D341Med (cell line): ENCODE data around the gene ALLC.

Source experiments
- DNase-seq: peaks from one replicate; pipeline ENCODE4 v3.0.0; 2012; ENCODE audit warnings: low spot score

ALLC gene

GRCh38 chr2:3677436-3677835 lies 19.4 kb downstream of the ALLC start:
- DNase-seq, result no peak

- DNase-seq, result no peak
Observed at GRCh38 chr2:3678212-3678611, 20.2 kb downstream of the ALLC start.

GRCh38 chr2:3679180-3679579 lies 21.2 kb downstream of the ALLC start:
- no peak for DNase-seq

GRCh38 chr2:3679616-3680393 lies 21.8 kb downstream of the ALLC start:
- DNase-seq, result no peak

GRCh38 chr2:3680548-3681345 lies 22.7 kb downstream of the ALLC start:
- DNase-seq, result no peak

GRCh38 chr2:3681625-3682024 lies 23.6 kb downstream of the ALLC start:
- no peak for DNase-seq

- DNase-seq, result no peak
Observed at GRCh38 chr2:3682811-3683210, 24.8 kb downstream of the ALLC start.

- DNase-seq, result no peak
Observed at GRCh38 chr2:3683748-3684454, 25.9 kb downstream of the ALLC start.

GRCh38 chr2:3689998-3690748 lies 32.2 kb downstream of the ALLC start:
- no peak for DNase-seq

- peak; percentile 45 for DNase-seq
Observed at GRCh38 chr2:3692375-3692774, 34.4 kb downstream of the ALLC start.

GRCh38 chr2:3696545-3696944 lies 38.5 kb downstream of the ALLC start:
- no peak for DNase-seq

- DNase-seq, result no peak
Observed at GRCh38 chr2:3701071-3701470, 43.1 kb downstream of the ALLC start.

GRCh38 chr2:3703236-3703756 lies 45.3 kb downstream of the ALLC start, which contains the start of gene DCDC2C:
Gene DCDC2C, plus strand, starts transcription at chr2:3703575. Its CDS starts 177 bp downstream, at chr2:3703752.
- no peak for DNase-seq

- DNase-seq, result peak; percentile 49
Observed at GRCh38 chr2:3703757-3704355, 45.9 kb downstream of the ALLC start.

- no peak for DNase-seq
Observed at GRCh38 chr2:3704692-3705091, 46.7 kb downstream of the ALLC start.

- DNase-seq, result no peak
Observed at GRCh38 chr2:3705782-3706181, 47.8 kb downstream of the ALLC start.

- DNase-seq, result no peak
Observed at GRCh38 chr2:3706892-3707291, 48.9 kb downstream of the ALLC start.

GRCh38 chr2:3708576-3708975 lies 50.6 kb downstream of the ALLC start:
- DNase-seq, result no peak

GRCh38 chr2:3709225-3709624 lies 51.2 kb downstream of the ALLC start:
- no peak for DNase-seq

GRCh38 chr2:3712424-3712823 lies 54.4 kb downstream of the ALLC start:
- DNase-seq, result no peak

- DNase-seq, result no peak
Observed at GRCh38 chr2:3712831-3713503, 55.0 kb downstream of the ALLC start.
